NCI-H82 (cell line): ENCODE data around the gene GABRB1.

Experiments
- DNase-seq: peaks from one replicate; lab custom pipeline; 2025; lab: John Stamatoyannopoulos, UW

Gene GABRB1

GRCh38 chr4:47031011-47031678 lies at the start of gene GABRB1:
Gene GABRB1, plus strand, starts transcription at chr4:47031567.
- peak; percentile 58 for DNase-seq

- no peak for DNase-seq
Observed at GRCh38 chr4:46984781-46985180, 46.6 kb upstream of the GABRB1 start.

- DNase-seq: no peak
Observed at GRCh38 chr4:46986922-46987638, 44.3 kb upstream of the GABRB1 start.

- DNase-seq: no peak
Observed at GRCh38 chr4:46992338-46992737, 39.0 kb upstream of the GABRB1 start.

GRCh38 chr4:46993075-46994006 lies 38.0 kb upstream of the GABRB1 start, which contains the start of gene GABRA4:
Gene GABRA4, minus strand, starts transcription at chr4:46993581. Its CDS starts 157 bp downstream, at chr4:46993424.
- DNase-seq: peak; percentile 22

- DNase-seq: no peak
Observed at GRCh38 chr4:46994007-46994405, 37.4 kb upstream of the GABRB1 start.

- no peak for DNase-seq
Observed at GRCh38 chr4:46999566-46999965, 31.8 kb upstream of the GABRB1 start.

GRCh38 chr4:47000406-47000805 lies 31.0 kb upstream of the GABRB1 start:
- no peak for DNase-seq

- DNase-seq: peak; percentile 1
Observed at GRCh38 chr4:47002580-47002979, 28.8 kb upstream of the GABRB1 start.

- no peak for DNase-seq
Observed at GRCh38 chr4:47010347-47010911, 20.9 kb upstream of the GABRB1 start.

GRCh38 chr4:47010912-47011446 lies 20.4 kb upstream of the GABRB1 start:
- no peak for DNase-seq

- DNase-seq: no peak
Observed at GRCh38 chr4:47012676-47013075, 18.7 kb upstream of the GABRB1 start.

- DNase-seq: no peak
Observed at GRCh38 chr4:47013373-47013772, 18.0 kb upstream of the GABRB1 start.

- no peak for DNase-seq
Observed at GRCh38 chr4:47017081-47017480, 14.3 kb upstream of the GABRB1 start.

- DNase-seq: no peak
Observed at GRCh38 chr4:47017494-47017893, 13.9 kb upstream of the GABRB1 start.

- DNase-seq: peak; percentile 47
Observed at GRCh38 chr4:47031751-47032404, 511 bp downstream of the GABRB1 start.

- DNase-seq: peak; percentile 86
Observed at GRCh38 chr4:47032405-47033106, 1.2 kb downstream of the GABRB1 start.

- no peak for DNase-seq
Observed at GRCh38 chr4:47038263-47038662, 6.9 kb downstream of the GABRB1 start.

- DNase-seq: no peak
Observed at GRCh38 chr4:47040828-47041227, 9.5 kb downstream of the GABRB1 start.

- no peak for DNase-seq
Observed at GRCh38 chr4:47043821-47044220, 12.5 kb downstream of the GABRB1 start.

GRCh38 chr4:47045261-47045660 lies 13.9 kb downstream of the GABRB1 start:
- DNase-seq: no peak
